Astrocyte of the cerebellum (primary cell): ENCODE results near the gene SERPINB1.
"Not testable (repeated sequence)": the region's sequence is repeated elsewhere in the genome, so short reads cannot be mapped to it uniquely, and the experiment has no call there.

Source experiments
- DNase-seq: peaks from one replicate; pipeline ENCODE4 v3.0.0-alpha.2; 2011; ENCODE audit warnings: low read depth
- H3K4me3 ChIP-seq: 2 replicates; pipeline ENCODE4 v1.5.1; 2011; ENCODE audit warnings: mild to moderate bottlenecking, low read depth, low read length, moderate library complexity
- in situ Hi-C: cut with HindIII; loops from 2 replicates; pipeline ENCODE4 v1.10.0; 2017; ENCODE audit warnings: low sequenced_read_pairs
- TF ChIP-seq, protein P1 (sequence below): IDR thresholded peaks from 2 replicates; pipeline ENCODE4 v1.5.1; 2012; ENCODE audit warnings: low read length, low read depth, moderate library complexity, mild to moderate bottlenecking; ENCODE audit errors: missing control alignments

SERPINB1 gene

DNA sequence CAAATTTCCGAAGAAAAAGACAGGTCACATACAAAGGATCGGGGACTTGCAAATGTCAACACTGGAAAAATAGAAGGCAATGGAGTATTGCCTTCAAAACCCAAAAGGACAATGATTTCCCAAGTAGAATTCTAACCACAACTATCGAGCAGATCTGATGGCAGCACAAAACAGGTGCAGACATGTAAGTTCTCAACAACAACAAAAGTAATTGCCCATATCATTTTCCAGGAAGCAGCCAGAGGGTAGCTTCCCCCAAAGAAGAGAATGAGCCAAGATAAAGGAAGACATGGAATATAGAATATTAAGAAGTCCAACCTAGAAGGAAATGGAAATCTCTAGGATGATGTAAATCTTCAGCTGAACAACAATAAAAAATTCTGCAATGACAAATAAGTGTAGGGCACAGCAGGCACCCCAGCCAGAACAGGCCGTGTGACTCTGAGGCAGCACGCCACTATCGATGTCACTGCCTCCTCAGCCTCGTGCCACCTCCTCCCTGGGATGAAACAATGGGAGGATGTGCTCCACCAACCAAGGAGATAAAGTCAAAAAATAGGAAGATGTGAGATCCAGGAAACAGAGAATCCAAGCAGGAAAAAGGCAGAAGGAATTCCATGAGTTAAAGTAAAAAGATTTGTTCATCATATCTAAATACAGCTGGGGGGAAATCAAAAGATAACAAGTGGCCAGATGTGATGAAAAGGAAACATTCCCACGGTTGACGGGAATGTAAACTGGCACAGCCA, 34.1 kb downstream of the SERPINB1 start:
- DNase-seq, result no peak
- in situ Hi-C loops, result no loop called here
- no peak overlapping the region for H3K4me3 ChIP-seq
- TF ChIP-seq, protein P1, sequence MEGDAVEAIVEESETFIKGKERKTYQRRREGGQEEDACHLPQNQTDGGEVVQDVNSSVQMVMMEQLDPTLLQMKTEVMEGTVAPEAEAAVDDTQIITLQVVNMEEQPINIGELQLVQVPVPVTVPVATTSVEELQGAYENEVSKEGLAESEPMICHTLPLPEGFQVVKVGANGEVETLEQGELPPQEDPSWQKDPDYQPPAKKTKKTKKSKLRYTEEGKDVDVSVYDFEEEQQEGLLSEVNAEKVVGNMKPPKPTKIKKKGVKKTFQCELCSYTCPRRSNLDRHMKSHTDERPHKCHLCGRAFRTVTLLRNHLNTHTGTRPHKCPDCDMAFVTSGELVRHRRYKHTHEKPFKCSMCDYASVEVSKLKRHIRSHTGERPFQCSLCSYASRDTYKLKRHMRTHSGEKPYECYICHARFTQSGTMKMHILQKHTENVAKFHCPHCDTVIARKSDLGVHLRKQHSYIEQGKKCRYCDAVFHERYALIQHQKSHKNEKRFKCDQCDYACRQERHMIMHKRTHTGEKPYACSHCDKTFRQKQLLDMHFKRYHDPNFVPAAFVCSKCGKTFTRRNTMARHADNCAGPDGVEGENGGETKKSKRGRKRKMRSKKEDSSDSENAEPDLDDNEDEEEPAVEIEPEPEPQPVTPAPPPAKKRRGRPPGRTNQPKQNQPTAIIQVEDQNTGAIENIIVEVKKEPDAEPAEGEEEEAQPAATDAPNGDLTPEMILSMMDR, result no peak

GRCh38 chr6:2806644-2807043, 35.0 kb downstream of the SERPINB1 start:
- TF ChIP-seq, protein P1, result no peak
- in situ Hi-C loops, result no loop called here
- H3K4me3 ChIP-seq, result no peak overlapping the region
- DNase-seq, result no peak

GRCh38 chr6:2805031-2805430, 36.6 kb downstream of the SERPINB1 start:
- TF ChIP-seq, protein P1, result no peak
- DNase-seq, result no peak
- in situ Hi-C loops, result no loop called here
- H3K4me3 ChIP-seq, result no peak overlapping the region

- TF ChIP-seq, protein P1, result no peak
- DNase-seq, result no peak
- H3K4me3 ChIP-seq, result no peak overlapping the region
- in situ Hi-C loops, result no loop called here
Observed at GRCh38 chr6:2804516-2804915, 37.1 kb downstream of the SERPINB1 start.

GRCh38 chr6:2803731-2804429, 37.8 kb downstream of the SERPINB1 start:
- TF ChIP-seq, protein P1, result no peak
- no peak overlapping the region for H3K4me3 ChIP-seq
- DNase-seq, result no peak
- in situ Hi-C loops, result no loop called here

- in situ Hi-C loops, result no loop called here
- H3K4me3 ChIP-seq, result no peak overlapping the region
- no peak for DNase-seq
- TF ChIP-seq, protein P1, result no peak
Observed at GRCh38 chr6:2802521-2803060, 39.1 kb downstream of the SERPINB1 start.

DNA sequence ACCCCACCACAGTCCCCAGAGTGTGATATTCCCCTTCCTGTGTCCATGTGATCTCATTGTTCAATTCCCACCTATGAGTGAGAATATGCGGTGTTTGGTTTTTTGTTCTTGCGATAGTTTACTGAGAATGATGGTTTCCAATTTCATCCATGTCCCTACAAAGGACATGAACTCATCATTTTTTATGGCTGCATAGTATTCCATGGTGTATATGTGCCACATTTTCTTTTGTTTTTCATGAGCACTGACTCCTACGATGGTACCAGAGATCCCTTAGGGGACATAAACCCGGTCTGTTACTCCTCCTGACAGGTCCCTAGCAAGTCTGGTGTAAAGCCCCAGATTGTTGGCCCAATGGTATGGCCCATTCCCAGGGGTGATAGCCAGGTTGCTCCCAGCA, 40.0 kb downstream of the SERPINB1 start:
- in situ Hi-C loops, DNase-seq: not testable (repeated sequence)

More for the DNA sequence above, 40.0 kb downstream of the SERPINB1 start:
- not testable (repeated sequence) for H3K4me3 ChIP-seq
